ENCODE data around the gene CSDE1.
A peak's percentile ranks its signal among the peaks of the same experiment; 100 is the strongest.

CSDE1 gene

GRCh38 chr1:114696810-114697209, 61.0 kb downstream of the CSDE1 start:
- no peak for DNase-seq

- DNase-seq, result no peak
These were observed 62.2 kb downstream of the CSDE1 start, which contains the start of gene AMPD1 for GRCh38 chr1:114695430-114696058. TSS of gene AMPD1 (minus strand) at chr1:114695546. CDS start at chr1:114695471, 75 bp downstream.

- DNase-seq, result no peak
These were observed 63.1 kb downstream of the CSDE1 start for GRCh38 chr1:114694540-114695310.

GRCh38 chr1:114692947-114693346, 64.8 kb downstream of the CSDE1 start:
- DNase-seq, result no peak

- DNase-seq, result no peak
These were observed 66.7 kb downstream of the CSDE1 start for GRCh38 chr1:114691061-114691460.

- no peak for DNase-seq
These were observed 67.6 kb downstream of the CSDE1 start for GRCh38 chr1:114690148-114690547.

GRCh38 chr1:114688526-114688925, 69.3 kb downstream of the CSDE1 start:
- no peak for DNase-seq

GRCh38 chr1:114685851-114686250, 71.9 kb downstream of the CSDE1 start:
- DNase-seq, result no peak

- DNase-seq, result no peak
These were observed 80.1 kb downstream of the CSDE1 start for GRCh38 chr1:114677691-114678090.

- DNase-seq, result no peak
These were observed 81.7 kb downstream of the CSDE1 start for GRCh38 chr1:114676115-114676514.

GRCh38 chr1:114671939-114672275, 85.9 kb downstream of the CSDE1 start:
- no peak for DNase-seq

GRCh38 chr1:114671011-114671938, 86.5 kb downstream of the CSDE1 start:
- peak; percentile 8 for DNase-seq

- DNase-seq, result peak; percentile 88
These were observed 87.4 kb downstream of the CSDE1 start for GRCh38 chr1:114670083-114671010.

- no peak for DNase-seq
These were observed 88.2 kb downstream of the CSDE1 start, which contains the start of gene DENND2C for GRCh38 chr1:114669562-114670082. TSS of gene DENND2C (minus strand) at chr1:114670049. CDS start at chr1:114625984, 44,065 bp downstream.

GRCh38 chr1:114668784-114669561, 88.8 kb downstream of the CSDE1 start:
- no peak for DNase-seq

- DNase-seq, result no peak
These were observed 89.4 kb downstream of the CSDE1 start for GRCh38 chr1:114668373-114668772.

GRCh38 chr1:114666954-114667353, 90.8 kb downstream of the CSDE1 start:
- no peak for DNase-seq
